GM18870 (cell line): ENCODE data around the gene EPB41L4A.
"Not testable (repeated sequence)": the region's sequence is repeated elsewhere in the genome, so short reads cannot be mapped to it uniquely, and the experiment has no call there.

ENCODE experiments used
- ATAC-seq: cut with Tn5 transposase; IDR thresholded peaks from one replicate; pipeline ENCODE4 v1.9.1; 2021; ENCODE audit warnings: moderate library complexity; ENCODE audit not compliant: unreplicated experiment

EPB41L4A gene

GRCh38 chr5:112217843-112218579, 201.1 kb downstream of the EPB41L4A start:
- no peak for ATAC-seq

- no peak for ATAC-seq
Observed at GRCh38 chr5:112216140-112216539, 202.9 kb downstream of the EPB41L4A start.

GRCh38 chr5:112210430-112211005, 208.6 kb downstream of the EPB41L4A start:
- no peak for ATAC-seq

- ATAC-seq: no peak
Observed at GRCh38 chr5:112208699-112209615, 210.1 kb downstream of the EPB41L4A start.

GRCh38 chr5:112208195-112208594, 210.9 kb downstream of the EPB41L4A start:
- ATAC-seq: not testable (repeated sequence)

GRCh38 chr5:112205846-112206245, 213.2 kb downstream of the EPB41L4A start:
- ATAC-seq: no peak

- no peak for ATAC-seq
Observed at GRCh38 chr5:112203229-112203628, 215.8 kb downstream of the EPB41L4A start.

- ATAC-seq: no peak
Observed at GRCh38 chr5:112202694-112203093, 216.4 kb downstream of the EPB41L4A start.

- ATAC-seq: no peak
Observed at GRCh38 chr5:112201141-112201540, 217.9 kb downstream of the EPB41L4A start.

- ATAC-seq: no peak
Observed at GRCh38 chr5:112200131-112200530, 218.9 kb downstream of the EPB41L4A start.

DNA sequence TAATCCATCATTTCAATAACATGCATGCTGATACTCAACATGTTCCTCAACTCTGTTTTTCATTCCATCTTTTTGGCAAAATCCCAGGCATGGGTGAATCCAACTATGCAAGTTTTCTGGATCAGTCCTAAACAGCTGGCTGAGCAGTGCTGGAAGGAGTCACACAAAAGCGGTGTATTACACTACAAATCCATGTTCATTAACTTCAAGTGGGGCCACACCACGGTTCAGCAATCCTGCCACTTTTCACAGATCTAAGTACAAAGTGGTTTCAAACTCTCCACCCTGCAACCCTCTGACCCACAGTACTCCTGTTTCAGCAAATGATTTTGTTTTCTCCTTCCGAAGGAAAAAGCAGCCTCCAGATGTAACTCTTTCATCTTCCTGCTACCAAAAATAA, 222.5 kb downstream of the EPB41L4A start:
- ATAC-seq: no peak

DNA sequence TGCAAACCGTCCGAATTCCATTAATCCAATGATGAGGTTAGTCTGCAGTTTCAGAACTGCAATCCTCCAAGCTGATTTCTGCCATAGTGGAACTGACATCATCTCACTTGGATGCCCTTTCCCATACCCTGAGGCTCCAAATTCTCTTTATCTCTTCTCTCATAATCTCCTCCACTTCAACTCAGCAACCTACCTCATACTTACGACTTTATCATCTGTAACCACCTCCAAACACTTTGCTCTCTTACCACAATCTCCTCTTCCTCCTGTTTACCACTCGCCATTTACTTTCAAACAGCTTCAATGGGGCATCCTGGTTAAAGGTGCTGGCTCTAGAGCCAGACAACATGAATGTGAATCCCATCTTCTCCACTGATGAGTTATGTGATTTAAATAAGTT, 223.2 kb downstream of the EPB41L4A start:
- no peak for ATAC-seq

- no peak for ATAC-seq
Observed at GRCh38 chr5:112192866-112193265, 226.2 kb downstream of the EPB41L4A start.

- ATAC-seq: no peak
Observed at GRCh38 chr5:112192072-112192471, 227.0 kb downstream of the EPB41L4A start.

GRCh38 chr5:112189391-112189790, 229.7 kb downstream of the EPB41L4A start:
- no peak for ATAC-seq

GRCh38 chr5:112186401-112186990, 232.6 kb downstream of the EPB41L4A start:
- ATAC-seq: no peak

DNA sequence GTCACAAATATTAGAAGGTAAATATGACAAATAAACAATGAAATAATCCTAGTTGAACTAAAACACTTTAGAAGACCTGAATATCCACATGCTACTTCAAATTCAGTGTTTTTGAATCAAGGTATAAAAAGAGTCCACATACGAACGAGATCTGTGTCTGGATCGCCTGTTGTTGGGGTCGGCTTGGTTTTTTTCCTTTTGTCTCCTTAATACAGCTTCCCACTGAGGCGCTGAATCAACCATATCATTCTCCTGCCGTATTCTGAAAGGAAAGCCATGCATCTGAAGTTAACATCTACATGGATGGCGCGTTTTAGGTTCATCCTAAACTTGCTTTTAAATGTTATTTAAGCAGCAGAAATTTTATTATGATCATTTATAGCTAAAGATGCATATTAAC, 235.2 kb downstream of the EPB41L4A start:
- ATAC-seq: no peak

DNA sequence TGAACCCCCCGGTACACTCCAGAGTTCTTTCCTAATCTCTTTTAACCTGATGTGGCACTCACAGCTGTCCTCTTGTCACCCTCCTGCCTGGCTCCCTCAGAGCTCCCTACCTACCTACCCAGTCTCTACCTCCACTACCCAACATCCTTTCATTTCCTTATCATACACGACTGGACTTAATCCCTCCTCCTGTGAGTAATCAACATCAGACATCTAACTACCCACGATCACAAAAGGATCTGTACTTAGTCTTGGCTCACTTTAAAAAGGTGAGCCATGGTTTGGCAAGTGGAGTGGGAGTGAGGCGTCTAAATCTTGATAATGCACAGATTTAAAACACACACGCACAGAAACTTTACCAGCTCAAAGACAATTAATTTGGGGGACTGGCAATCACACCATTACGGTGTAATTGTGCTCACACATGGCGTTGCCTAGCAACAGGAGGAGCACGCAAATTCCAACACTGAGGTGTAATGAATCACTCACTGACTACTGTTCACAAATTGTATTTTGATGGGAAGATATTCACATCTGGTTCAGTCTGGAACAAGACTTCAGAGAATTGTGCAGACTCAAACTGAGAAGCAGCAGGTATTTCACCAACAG, 235.9 kb downstream of the EPB41L4A start:
- ATAC-seq: no peak

- no peak for ATAC-seq
Observed at GRCh38 chr5:112179290-112179689, 239.8 kb downstream of the EPB41L4A start.

- ATAC-seq: peak; percentile 85
Observed at GRCh38 chr5:112174959-112175594, 244.0 kb downstream of the EPB41L4A start.
